PFSK-1 (cell line): Measurements from ENCODE around the gene TRPM7.

Experiments used
- POLR2AphosphoS5 ChIP-seq: IDR thresholded peaks from 2 replicates; pipeline ENCODE4 v1.6.1; 2012; ENCODE audit warnings: low read depth, mild to moderate bottlenecking, control low read depth, low read length, moderate library complexity
- TAF1 ChIP-seq: IDR thresholded peaks from 2 replicates; pipeline ENCODE4 v1.6.1; 2012; ENCODE audit warnings: low read length, control low read depth, borderline replicate concordance; ENCODE audit not compliant: insufficient read depth

DNA sequence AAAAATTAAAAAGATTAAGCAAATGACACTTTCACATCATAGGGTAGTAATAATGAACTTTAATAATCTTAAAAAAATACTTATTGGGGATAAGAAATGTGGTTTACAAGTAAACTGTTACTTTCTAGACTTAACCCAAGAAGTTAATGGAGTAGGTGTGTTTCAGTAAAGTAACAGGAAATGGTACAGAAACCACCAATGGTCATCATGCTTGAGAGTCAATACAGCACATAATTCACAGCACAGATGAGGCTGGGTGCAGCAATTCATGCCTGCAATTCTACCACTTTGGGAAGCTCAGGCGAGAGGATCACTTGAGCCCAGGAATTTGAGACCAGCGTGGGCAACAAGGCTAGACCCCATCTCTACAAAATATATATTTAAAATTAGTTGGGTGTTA, 128.6 kb downstream of the TRPM7 start:
- TF ChIP-seq POLR2AphosphoS5, result no peak
- no peak for TF ChIP-seq TAF1
